Measurements from ENCODE around the gene CRYL1. TPM values are rescaled to one million over a fixed set of nuclear protein-coding genes. Genes with fewer than 3 reads are reported as not detected.

CRYL1 gene
- total and polyA plus RNA-seq, 2 of the 8 experiments (the other 6 are each of a cell fraction or from before 2014, with no cell fraction given) = 1.9 to 6.4 TPM

DNA sequence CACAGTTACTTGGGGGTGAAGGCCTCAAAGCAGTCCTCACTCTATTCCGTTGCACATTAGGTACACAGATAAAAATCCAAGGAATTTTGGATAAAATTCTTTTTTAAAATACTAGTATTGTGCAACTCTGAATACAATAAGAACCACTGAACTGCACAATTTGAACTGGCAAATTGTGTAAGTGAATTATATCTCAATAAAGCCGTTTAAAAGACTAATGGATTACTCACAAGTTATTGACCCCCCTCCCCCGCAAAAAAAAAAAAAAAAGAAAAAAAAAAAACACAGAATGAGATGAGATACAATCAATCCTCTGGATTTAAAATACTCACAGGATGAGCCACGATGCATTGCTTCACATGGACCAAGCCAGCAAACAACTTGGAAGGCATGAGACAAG, 86.4 kb downstream of the CRYL1 start (continued):
- TF ChIP-seq SUZ12 (IDR thresholded peaks at IDR 0.05; ENCODE audit: low read length) (no peak), KDM4A (IDR thresholded peaks at IDR 0.05; ENCODE audit: low read depth, low read length, severe bottlenecking) (no peak)
